ENCODE results near the gene QDPR. TPM values are rescaled to one million over a fixed set of nuclear protein-coding genes. Genes with fewer than 3 reads are reported as not detected.

The QDPR gene
- total RNA-seq, 1 experiment from 2014 or later, result 39.5 TPM

DNA sequence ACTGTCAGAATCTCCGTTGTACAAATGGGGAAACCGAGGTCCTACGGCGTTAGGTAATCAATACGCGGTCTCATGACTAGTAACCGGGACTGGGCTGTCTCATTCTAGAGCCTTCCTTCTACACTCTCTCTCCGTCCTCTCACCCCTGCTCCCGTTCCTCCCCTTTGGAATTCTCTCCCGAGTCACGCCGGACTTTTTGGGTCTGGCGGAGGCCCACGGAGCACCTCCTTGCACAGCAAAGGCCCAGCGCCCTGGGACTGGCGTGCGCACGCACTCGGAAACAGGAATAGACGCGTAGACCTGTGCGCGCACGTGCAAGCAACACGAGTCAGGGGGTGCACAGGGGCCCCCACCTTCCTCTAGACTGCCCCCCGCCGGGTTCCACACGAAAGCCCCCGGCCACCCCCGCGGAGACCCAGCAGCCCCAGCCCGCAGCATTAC is 361 bp downstream of the QDPR start:
- Histone ChIP-seq H3K27ac (ENCODE audit: low read depth, low read length) (peak overlapping the region; percentile 65), H4K20me1 (ENCODE audit: insufficient read depth) (no peaks in the 10 kb centered on the region), H3K79me2 (ENCODE audit: insufficient read depth, low read length) (peaks cover 45% of the 10 kb centered on the region), H3K9me3 (ENCODE audit: control insufficient read depth in 1 of 2, insufficient read depth in 1 of 2, low read depth in 1 of 2, low read length in 2 of 2) (no peaks in the 10 kb centered on the region), H3K4me2 (ENCODE audit: low read length) (peak overlapping the region; percentile 95), H3K9me2 (ENCODE audit: insufficient read depth) (no peaks in the 10 kb centered on the region), H3K27me3 (ENCODE audit: insufficient read depth, low read length) (no peaks in the 10 kb centered on the region), H2AFZ (ENCODE audit: low read depth, low read length, poor library complexity, severe bottlenecking) (peak overlapping the region; percentile 82), H3K9ac (ENCODE audit: low read length) (peak overlapping the region; percentile 84), H3K4me3 (replicated peaks in 1 of 2; ENCODE audit: low read depth in 1 of 2, low read length in 2 of 2) (peak overlapping the region; percentile 80 to 93), H3K36me3 (ENCODE audit: control insufficient read depth in 1 of 2, insufficient read depth in 2 of 2, low read length in 2 of 2) (peaks cover 3 to 4% of the 10 kb centered on the region in 2 experiments; a peak in 2 of 4 replicates), H3K4me1 (ENCODE audit: control insufficient read depth in 1 of 2, insufficient read depth in 2 of 2, low read length in 2 of 2) (peaks cover 12 to 27% of the 10 kb centered on the region in 2 experiments)
- no peak for TF ChIP-seq CEBPB (IDR thresholded peaks at IDR 0.05; ENCODE audit: low read depth)
- peak; percentile 10; the same call in 1 of the 2 replicates for TF ChIP-seq SIN3A (IDR thresholded peaks at IDR 0.05; ENCODE audit: low read depth)
- TF ChIP-seq, protein P1, sequence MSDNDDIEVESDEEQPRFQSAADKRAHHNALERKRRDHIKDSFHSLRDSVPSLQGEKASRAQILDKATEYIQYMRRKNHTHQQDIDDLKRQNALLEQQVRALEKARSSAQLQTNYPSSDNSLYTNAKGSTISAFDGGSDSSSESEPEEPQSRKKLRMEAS (IDR thresholded peaks at IDR 0.05), result peak; percentile 77
- no peak for TF ChIP-seq POLR2A (IDR thresholded peaks at IDR 0.05; ENCODE audit: borderline replicate concordance, extremely low read depth, insufficient read depth, insufficient read length)
- TF ChIP-seq FOSL1 (IDR thresholded peaks at IDR 0.05; ENCODE audit: low read depth), result no peak
- no peak for TF ChIP-seq POLR2AphosphoS5 (IDR thresholded peaks at IDR 0.05; ENCODE audit: low read depth, low read length)
- TF ChIP-seq, protein P2, sequence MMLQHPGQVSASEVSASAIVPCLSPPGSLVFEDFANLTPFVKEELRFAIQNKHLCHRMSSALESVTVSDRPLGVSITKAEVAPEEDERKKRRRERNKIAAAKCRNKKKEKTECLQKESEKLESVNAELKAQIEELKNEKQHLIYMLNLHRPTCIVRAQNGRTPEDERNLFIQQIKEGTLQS (IDR thresholded peaks at IDR 0.05), result no peak
- peak; percentile 78 for TF ChIP-seq ZFX (IDR thresholded peaks at IDR 0.05)
- RAD21 ChIA-PET (ENCODE audit: low non-redundant PET in 1 of 2, low total read pairs in 2 of 2, uncharacterized antibody in 2 of 2, unreplicated experiment in 2 of 2), result no interaction called here
- DNase-seq (ENCODE audit: low read depth, low spot score), result peak; percentile 15
- ATAC-seq, result peak; percentile 76
- TSS peak; percentile 50 for BruUV-seq (replicated peaks)
- CTCF ChIA-PET, result interaction anchor here (1.1 kb wide), 1 partner anchor 15 kb away, joined by 4 read pairs; no protein-coding TSS in a partner anchor
- intact Hi-C loops (cut with micrococcal nuclease), result no loop called here
- POLR2A ChIA-PET, result no interaction called here

DNA sequence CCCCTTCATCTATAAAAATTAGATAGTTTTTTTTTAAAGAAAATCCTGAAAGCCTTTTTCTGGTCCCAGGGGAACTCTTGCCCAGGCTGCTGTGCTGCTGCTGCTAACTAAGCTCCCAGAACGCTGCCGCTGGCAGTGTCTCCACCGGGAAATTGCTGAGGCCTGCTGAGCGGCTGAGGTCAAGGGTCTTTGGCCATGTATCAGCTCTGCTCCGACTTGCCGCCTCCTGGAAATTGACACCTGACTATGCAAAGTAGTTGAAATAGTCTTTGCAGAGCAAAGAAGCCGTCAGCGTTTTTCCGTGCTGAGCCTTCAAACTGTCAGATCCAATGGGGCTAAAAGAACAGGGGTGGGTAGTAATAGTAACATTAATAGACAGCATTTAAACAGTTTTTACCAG is 839 bp downstream of the QDPR start:
- Histone ChIP-seq H3K4me3 (replicated peaks in 1 of 2; ENCODE audit: low read depth in 1 of 2, low read length in 2 of 2) (peak overlapping the region; percentile 80 to 93), H3K27ac (ENCODE audit: low read depth, low read length) (peak overlapping the region; percentile 65), H3K9ac (ENCODE audit: low read length) (peak overlapping the region; percentile 84), H4K20me1 (ENCODE audit: insufficient read depth) (no peaks in the 10 kb centered on the region), H2AFZ (ENCODE audit: low read depth, low read length, poor library complexity, severe bottlenecking) (peak overlapping the region; percentile 82), H3K9me2 (ENCODE audit: insufficient read depth) (no peaks in the 10 kb centered on the region), H3K4me1 (ENCODE audit: control insufficient read depth in 1 of 2, insufficient read depth in 2 of 2, low read length in 2 of 2) (peaks cover 12 to 27% of the 10 kb centered on the region in 2 experiments), H3K36me3 (ENCODE audit: control insufficient read depth in 1 of 2, insufficient read depth in 2 of 2, low read length in 2 of 2) (peaks cover 5 to 6% of the 10 kb centered on the region in 2 experiments; a peak in 2 of 4 replicates), H3K79me2 (ENCODE audit: insufficient read depth, low read length) (peaks cover 46% of the 10 kb centered on the region), H3K27me3 (ENCODE audit: insufficient read depth, low read length) (no peaks in the 10 kb centered on the region), H3K9me3 (ENCODE audit: control insufficient read depth in 1 of 2, insufficient read depth in 1 of 2, low read depth in 1 of 2, low read length in 2 of 2) (no peaks in the 10 kb centered on the region), H3K4me2 (ENCODE audit: low read length) (peak overlapping the region; percentile 95)
- BruUV-seq (replicated peaks), result no TSS peak
- ChIA-PET CTCF (no interaction called here), RAD21 (ENCODE audit: low non-redundant PET in 1 of 2, low total read pairs in 2 of 2, uncharacterized antibody in 2 of 2, unreplicated experiment in 2 of 2) (no interaction called here), POLR2A (no interaction called here)
- DNase-seq (ENCODE audit: low read depth, low spot score) (no peak), ATAC-seq (no peak)
- intact Hi-C loops (cut with micrococcal nuclease), result no loop called here
- no peak for TF ChIP-seq TCF7L2 (IDR thresholded peaks at IDR 0.05; ENCODE audit: borderline replicate concordance, extremely low read depth, insufficient read depth, insufficient read length)
- no peak for TF ChIP-seq YY1 (IDR thresholded peaks at IDR 0.05; ENCODE audit: extremely low read depth, insufficient replicate concordance, low read depth, low read length)
- TF ChIP-seq JUND (IDR thresholded peaks at IDR 0.05), result no peak
- no peak for TF ChIP-seq EZH2 (IDR thresholded peaks at IDR 0.05)
- TF ChIP-seq ZBTB33 (IDR thresholded peaks at IDR 0.05; ENCODE audit: extremely low read depth, insufficient replicate concordance, low read length), result no peak
- no peak for TF ChIP-seq EZH2phosphoT487 (IDR thresholded peaks at IDR 0.05; ENCODE audit: borderline replicate concordance)
- TF ChIP-seq REST (IDR thresholded peaks at IDR 0.05; ENCODE audit: low read depth), result no peak
- no peak for TF ChIP-seq SP1 (IDR thresholded peaks at IDR 0.05; ENCODE audit: low read depth)
